LNCaP clone FGC (cell line): ENCODE data around the gene FOCAD.

Experiments used
- DNase-seq: peaks from one replicate; pipeline ENCODE4 v3.0.0-alpha.2; 2011; ENCODE audit warnings: low read depth
- H3K4me3 ChIP-seq: 2 replicates; pipeline ENCODE4 v1.5.1; 2011; ENCODE audit warnings: mild to moderate bottlenecking, low read depth, low read length, control low read depth
- TF ChIP-seq, protein P1 (sequence below): IDR thresholded peaks from 2 replicates; pipeline ENCODE4 v1.5.1; 2012; ENCODE audit warnings: mild to moderate bottlenecking; ENCODE audit not compliant: control insufficient read depth, insufficient read depth; ENCODE audit errors: extremely low read depth

FOCAD gene

GRCh38 chr9:20978249-20978648 lies 294.2 kb downstream of the FOCAD start:
- DNase-seq = no peak
- TF ChIP-seq, protein P1, sequence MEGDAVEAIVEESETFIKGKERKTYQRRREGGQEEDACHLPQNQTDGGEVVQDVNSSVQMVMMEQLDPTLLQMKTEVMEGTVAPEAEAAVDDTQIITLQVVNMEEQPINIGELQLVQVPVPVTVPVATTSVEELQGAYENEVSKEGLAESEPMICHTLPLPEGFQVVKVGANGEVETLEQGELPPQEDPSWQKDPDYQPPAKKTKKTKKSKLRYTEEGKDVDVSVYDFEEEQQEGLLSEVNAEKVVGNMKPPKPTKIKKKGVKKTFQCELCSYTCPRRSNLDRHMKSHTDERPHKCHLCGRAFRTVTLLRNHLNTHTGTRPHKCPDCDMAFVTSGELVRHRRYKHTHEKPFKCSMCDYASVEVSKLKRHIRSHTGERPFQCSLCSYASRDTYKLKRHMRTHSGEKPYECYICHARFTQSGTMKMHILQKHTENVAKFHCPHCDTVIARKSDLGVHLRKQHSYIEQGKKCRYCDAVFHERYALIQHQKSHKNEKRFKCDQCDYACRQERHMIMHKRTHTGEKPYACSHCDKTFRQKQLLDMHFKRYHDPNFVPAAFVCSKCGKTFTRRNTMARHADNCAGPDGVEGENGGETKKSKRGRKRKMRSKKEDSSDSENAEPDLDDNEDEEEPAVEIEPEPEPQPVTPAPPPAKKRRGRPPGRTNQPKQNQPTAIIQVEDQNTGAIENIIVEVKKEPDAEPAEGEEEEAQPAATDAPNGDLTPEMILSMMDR = no peak
- no peak overlapping the region for H3K4me3 ChIP-seq

GRCh38 chr9:20980832-20981455 lies 296.9 kb downstream of the FOCAD start:
- DNase-seq = no peak
- no peak overlapping the region for H3K4me3 ChIP-seq
- TF ChIP-seq, protein P1 = no peak

- no peak for DNase-seq
- TF ChIP-seq, protein P1 = no peak
- no peak overlapping the region for H3K4me3 ChIP-seq
Observed at GRCh38 chr9:20981486-20981885, 297.4 kb downstream of the FOCAD start.

GRCh38 chr9:20984506-20984905 lies 300.4 kb downstream of the FOCAD start:
- no peak overlapping the region for H3K4me3 ChIP-seq

GRCh38 chr9:20985851-20986600 lies 302.0 kb downstream of the FOCAD start:
- no peak overlapping the region for H3K4me3 ChIP-seq
- TF ChIP-seq, protein P1 = no peak
- DNase-seq = no peak

More at GRCh38 chr9:20984506-20984905, 300.4 kb downstream of the FOCAD start:
- DNase-seq = no peak
- TF ChIP-seq, protein P1 = no peak

GRCh38 chr9:20987521-20987920 lies 303.5 kb downstream of the FOCAD start:
- DNase-seq = no peak
- H3K4me3 ChIP-seq = no peak overlapping the region
- TF ChIP-seq, protein P1 = no peak
